CD14-positive monocyte (primary cell): ENCODE data around the gene TREML2. TPM values are rescaled to one million over a fixed set of nuclear protein-coding genes. Genes with fewer than 3 reads are reported as not detected.
A peak's percentile ranks its signal among the peaks of the same experiment; 100 is the strongest.

Experiments
- DNase-seq, 3 donors: peaks; one replicate each; pipeline ENCODE4 v3.0.0-alpha.2; 2011 to 2022
- H2AFZ ChIP-seq: 2 replicates; pipeline ENCODE4 v1.6.0; 2012; ENCODE audit warnings: mild to moderate bottlenecking, low read depth, low read length, inconsistent platforms; ENCODE audit not compliant: insufficient read depth, poor library complexity, severe bottlenecking
- H3K27ac ChIP-seq, 2 donors: 1 replicate in 1 of 2; 2 replicates in 1 of 2; pipeline ENCODE4 v1.5.1; 2012 to 2013; ENCODE audit warnings: low read length in 2 of 2, control low read depth in 1 of 2, inconsistent platforms in 1 of 2, low read depth in 1 of 2, mild to moderate bottlenecking in 1 of 2
- H3K27me3 ChIP-seq, 2 donors: one replicate each; pipeline versions ENCODE4 v1.6.0 to v1.6.1; 2011 to 2013; ENCODE audit warnings: low read length in 2 of 2; ENCODE audit not compliant: control insufficient read depth in 2 of 2, insufficient read depth in 2 of 2
- H3K36me3 ChIP-seq, 2 donors: replicated peaks in 1 of 2; 1 replicate in 1 of 2; 2 replicates in 1 of 2; pipeline versions ENCODE4 v1.5.1 to v1.6.1; 2012 to 2013; ENCODE audit warnings: low read length in 2 of 2, control low read depth in 1 of 2, inconsistent platforms in 1 of 2, mild to moderate bottlenecking in 1 of 2; ENCODE audit not compliant: insufficient read depth in 2 of 2, control insufficient read depth in 1 of 2
- H3K4me1 ChIP-seq, 2 donors: 1 replicate in 1 of 2; 2 replicates in 1 of 2; pipeline versions ENCODE4 v1.5.1 to v1.6.1; 2012 to 2013; ENCODE audit warnings: low read length in 2 of 2, control low read depth in 1 of 2, inconsistent platforms in 1 of 2, mild to moderate bottlenecking in 1 of 2, moderate library complexity in 1 of 2; ENCODE audit not compliant: insufficient read depth in 2 of 2, control insufficient read depth in 1 of 2
- H3K4me2 ChIP-seq: replicated peaks from 2 replicates; pipeline ENCODE3; 2012; ENCODE audit warnings: low read length, moderate library complexity, mild to moderate bottlenecking; ENCODE audit not compliant: poor library complexity, severe bottlenecking; ENCODE audit errors: extremely low read depth
- H3K4me3 ChIP-seq, 3 experiments: fragments of 200-600 bp in 1 of 3; sonication (generic) in 1 of 3; replicated peaks in 1 of 3; 1 replicate in 2 of 3; 2 replicates in 1 of 3; pipeline ENCODE4 v1.5.1; 2011 to 2013; ENCODE audit warnings: low read length in 3 of 3, mild to moderate bottlenecking in 3 of 3, control low read depth in 2 of 3, low read depth in 2 of 3, inconsistent platforms in 1 of 3, moderate library complexity in 1 of 3
- H3K79me2 ChIP-seq: 2 replicates; pipeline ENCODE4 v1.6.0; 2012; ENCODE audit warnings: mild to moderate bottlenecking, control low read depth, inconsistent platforms, low read length, moderate library complexity; ENCODE audit not compliant: insufficient read depth
- H3K9ac ChIP-seq: 2 replicates; pipeline ENCODE4 v1.6.0; 2017; ENCODE audit warnings: low read length, mild to moderate bottlenecking; ENCODE audit not compliant: insufficient read depth, poor library complexity, severe bottlenecking
- H3K9me3 ChIP-seq, 2 donors: replicated peaks in 1 of 2; 1 replicate in 1 of 2; 2 replicates in 1 of 2; pipeline versions ENCODE4 v1.5.1 to v1.6.1; 2012 to 2013; ENCODE audit warnings: low read length in 2 of 2, control low read depth in 1 of 2; ENCODE audit not compliant: control insufficient read depth in 1 of 2, insufficient read depth in 1 of 2
- H4K20me1 ChIP-seq: 2 replicates; pipeline ENCODE4 v1.6.0; 2012; ENCODE audit warnings: mild to moderate bottlenecking, low read length, control low read depth, moderate library complexity; ENCODE audit not compliant: insufficient read depth
- H3K27ac Mint-ChIP-seq, 7 donors: one replicate each; pipeline ENCODE4 v1.8.0; 2020; ENCODE audit warnings: mild to moderate bottlenecking in 7 of 7, mixed read lengths in 7 of 7, moderate library complexity in 6 of 7, inconsistent platforms in 2 of 7
- H3K27me3 Mint-ChIP-seq, 3 donors: one replicate each; pipeline ENCODE4 v1.8.0; 2021 to 2022; ENCODE audit warnings: low read depth in 3 of 3, mild to moderate bottlenecking in 3 of 3, mixed read lengths in 3 of 3, moderate library complexity in 3 of 3, inconsistent platforms in 1 of 3
- H3K36me3 Mint-ChIP-seq, 2 donors: one replicate each; pipeline ENCODE4 v1.8.0; 2020; ENCODE audit warnings: mixed read lengths in 2 of 2, inconsistent platforms in 1 of 2, mild to moderate bottlenecking in 1 of 2
- H3K4me1 Mint-ChIP-seq: one replicate; pipeline ENCODE4 v1.8.0; 2020; ENCODE audit warnings: mild to moderate bottlenecking, mixed read lengths
- H3K4me3 Mint-ChIP-seq, 2 donors: one replicate each; pipeline ENCODE4 v1.8.0; 2020; ENCODE audit warnings: mild to moderate bottlenecking in 2 of 2, mixed read lengths in 2 of 2, moderate library complexity in 1 of 2
- H3K9me3 Mint-ChIP-seq, 7 donors: one replicate each; pipeline ENCODE4 v1.8.0; 2020 to 2022; ENCODE audit warnings: mixed read lengths in 7 of 7, mild to moderate bottlenecking in 6 of 7, moderate library complexity in 6 of 7, inconsistent platforms in 2 of 7
- WGBS: methylation state at CpG from one replicate; pipeline ENCODE4 v1.1.5; 2013; ENCODE audit warnings: missing lambda C conversion rate; ENCODE audit not compliant: insufficient coverage; 5-methylcytosine and 5-hydroxymethylcytosine counted together
- intact Hi-C, 2 donors: fragments of 100-400 bp; cut with micrococcal nuclease; formaldehyde crosslinking; loops; one replicate each; pipeline versions ENCODE4 v1.15.0 to v1.15.1; 2023
- polyA plus RNA-seq, 3 donors: library from polyadenylated mRNA; depleted of rRNA in 1 of 3; unstranded in 2 of 3; stranded (reverse) in 1 of 3; fragments of 300-500 nt in 2 of 3; fragments of >200 nt in 1 of 3; fragmentation: Illumina TruSeq in 2 of 3; gene quantifications; 1 replicate in 2 of 3; 2 replicates in 1 of 3; pipeline ENCODE4 v1.2.3, GENCODE V29; 2012 to 2021
- TF ChIP-seq, protein P1 (sequence below): fragments of 200-600 bp; IDR thresholded peaks from one replicate; pipeline ENCODE4 v1.8.0; 2022; ENCODE audit warnings: antibody characterized with exemption, mild to moderate bottlenecking

TREML2 gene
- polyA plus RNA-seq, 3 donors = 0.89 to 4.2 (median 1.1) TPM

DNA sequence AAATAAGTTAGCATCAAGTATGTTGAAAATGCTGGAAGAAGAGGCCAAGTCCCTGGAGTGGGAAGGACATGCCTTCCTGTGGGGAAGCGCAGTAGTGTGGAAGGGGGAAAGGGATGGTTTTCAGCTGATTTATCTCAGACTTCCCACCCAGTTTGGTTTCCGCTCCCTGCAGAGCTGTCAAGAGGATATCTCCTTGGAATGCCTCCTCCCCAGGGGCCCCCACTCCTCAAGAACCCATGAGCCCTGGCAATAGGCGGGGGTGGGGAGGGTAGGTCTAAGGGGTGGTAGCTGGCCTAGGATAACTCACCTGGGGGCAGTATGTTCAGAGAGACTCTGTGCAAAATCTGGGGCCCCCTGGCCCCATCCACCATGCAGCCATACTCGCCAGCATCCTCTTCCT is 47.5 kb downstream of the TREML2 start:
- TF ChIP-seq, protein P1, sequence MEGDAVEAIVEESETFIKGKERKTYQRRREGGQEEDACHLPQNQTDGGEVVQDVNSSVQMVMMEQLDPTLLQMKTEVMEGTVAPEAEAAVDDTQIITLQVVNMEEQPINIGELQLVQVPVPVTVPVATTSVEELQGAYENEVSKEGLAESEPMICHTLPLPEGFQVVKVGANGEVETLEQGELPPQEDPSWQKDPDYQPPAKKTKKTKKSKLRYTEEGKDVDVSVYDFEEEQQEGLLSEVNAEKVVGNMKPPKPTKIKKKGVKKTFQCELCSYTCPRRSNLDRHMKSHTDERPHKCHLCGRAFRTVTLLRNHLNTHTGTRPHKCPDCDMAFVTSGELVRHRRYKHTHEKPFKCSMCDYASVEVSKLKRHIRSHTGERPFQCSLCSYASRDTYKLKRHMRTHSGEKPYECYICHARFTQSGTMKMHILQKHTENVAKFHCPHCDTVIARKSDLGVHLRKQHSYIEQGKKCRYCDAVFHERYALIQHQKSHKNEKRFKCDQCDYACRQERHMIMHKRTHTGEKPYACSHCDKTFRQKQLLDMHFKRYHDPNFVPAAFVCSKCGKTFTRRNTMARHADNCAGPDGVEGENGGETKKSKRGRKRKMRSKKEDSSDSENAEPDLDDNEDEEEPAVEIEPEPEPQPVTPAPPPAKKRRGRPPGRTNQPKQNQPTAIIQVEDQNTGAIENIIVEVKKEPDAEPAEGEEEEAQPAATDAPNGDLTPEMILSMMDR = no peak
- H3K4me1 Mint-ChIP-seq = peaks cover 20% of the 10 kb centered on the region
- H3K27me3 Mint-ChIP-seq = peaks cover 3 to 11% (median 3%) of the 10 kb centered on the region in 3 donors
- Histone ChIP-seq H3K9me3 (no peaks in the 10 kb centered on the region), H2AFZ (no peak overlapping the region), H3K36me3 (no peaks in the 10 kb centered on the region), H3K9ac (no peak overlapping the region), H3K4me3 (no peak overlapping the region), H3K4me1 (peaks cover 14 to 17% of the 10 kb centered on the region in 2 donors), H3K27me3 (no peaks in the 10 kb centered on the region), H3K79me2 (no peaks in the 10 kb centered on the region), H3K27ac (no peak overlapping the region), H4K20me1 (no peaks in the 10 kb centered on the region), H3K4me2 (no peak overlapping the region)
- peak overlapping the region in 1 of 7 donors; percentile 63 for H3K27ac Mint-ChIP-seq
- peaks cover 0 to 2% of the 10 kb centered on the region in 2 donors for H3K36me3 Mint-ChIP-seq
- no peak overlapping the region for H3K4me3 Mint-ChIP-seq
- WGBS = 83% methylated on average over 1 of the region's 4 CpGs
- no peak for DNase-seq
- intact Hi-C loops = no loop called here
- peaks cover 0 to 9% (median 5%) of the 10 kb centered on the region in 7 donors for H3K9me3 Mint-ChIP-seq

DNA sequence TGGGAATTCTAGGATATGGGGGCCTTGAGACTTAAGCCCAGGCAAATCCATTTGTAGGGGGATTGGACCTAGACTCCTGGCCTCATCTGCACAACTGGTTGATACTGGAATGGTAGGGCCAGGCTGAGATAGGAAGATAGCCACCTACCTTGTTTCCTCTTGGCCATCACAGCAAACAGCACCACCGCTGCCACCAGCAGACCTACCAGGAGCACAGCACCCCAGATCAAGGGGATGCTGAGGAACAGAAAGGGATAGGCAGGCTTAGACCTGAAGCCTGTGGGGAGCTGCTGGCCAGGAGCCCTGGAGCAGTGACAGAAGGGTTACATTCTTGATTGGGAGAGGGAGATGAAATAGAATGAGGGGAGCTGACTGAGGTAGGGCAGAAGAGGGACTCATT is 50.3 kb downstream of the TREML2 start:
- Histone ChIP-seq H3K4me1 (no peaks in the 10 kb centered on the region), H3K4me2 (no peak overlapping the region), H3K79me2 (no peaks in the 10 kb centered on the region), H3K27me3 (no peaks in the 10 kb centered on the region), H3K9ac (no peak overlapping the region), H3K27ac (no peak overlapping the region), H3K4me3 (no peak overlapping the region), H3K36me3 (no peaks in the 10 kb centered on the region), H2AFZ (no peak overlapping the region), H3K9me3 (no peaks in the 10 kb centered on the region), H4K20me1 (no peaks in the 10 kb centered on the region)
- TF ChIP-seq, protein P1 = no peak
- Mint-ChIP-seq H3K36me3 (no peaks in the 10 kb centered on the region), H3K9me3 (peaks cover 0 to 6% (median 0%) of the 10 kb centered on the region in 7 donors), H3K27ac (no peak overlapping the region), H3K4me1 (no peaks in the 10 kb centered on the region), H3K4me3 (no peak overlapping the region), H3K27me3 (peaks cover 3 to 9% (median 6%) of the 10 kb centered on the region in 3 donors)
- DNase-seq = no peak
- intact Hi-C loops = no loop called here
- WGBS = no CpG with 5 or more reads among the region's 1 CpG
